ACC112 (cell line): Measurements from ENCODE around the gene ZCCHC14.

Experiments
- H2AFZ ChIP-seq: fragments of 200-600 bp; sonication (generic); one replicate; pipeline ENCODE4 v1.6.0; 2017; ENCODE audit warnings: antibody characterized with exemption, low read length; ENCODE audit not compliant: unreplicated experiment
- H3K27ac ChIP-seq: fragments of 200-600 bp; sonication (generic); 2 replicates; pipeline ENCODE4 v1.5.1; 2014; ENCODE audit warnings: low read depth, mild to moderate bottlenecking, antibody characterized with exemption, low read length, moderate library complexity
- H3K27me3 ChIP-seq: fragments of 200-600 bp; sonication (generic); 2 replicates; pipeline ENCODE4 v1.6.1; 2014; ENCODE audit warnings: mild to moderate bottlenecking, antibody characterized with exemption, low read length, moderate library complexity, mixed read lengths; ENCODE audit not compliant: insufficient read depth
- H3K36me3 ChIP-seq: fragments of 200-600 bp; sonication (generic); 2 replicates; pipeline ENCODE4 v1.6.1; 2016; ENCODE audit warnings: mild to moderate bottlenecking, antibody characterized with exemption, low read length, moderate library complexity, mixed read lengths; ENCODE audit not compliant: insufficient read depth
- H3K4me1 ChIP-seq: fragments of 200-600 bp; sonication (generic); one replicate; pipeline ENCODE4 v1.6.1; 2016; ENCODE audit warnings: low read length, mixed read lengths; ENCODE audit not compliant: insufficient read depth, unreplicated experiment, control insufficient read depth
- H3K4me3 ChIP-seq: fragments of 200-600 bp; sonication (generic); 2 replicates; pipeline ENCODE4 v1.5.1; 2014; ENCODE audit warnings: mild to moderate bottlenecking, low read depth, low read length
- H3K79me2 ChIP-seq: fragments of 200-600 bp; sonication (generic); one replicate; pipeline ENCODE4 v1.6.0; 2016; ENCODE audit warnings: low read length; ENCODE audit not compliant: control insufficient read depth, unreplicated experiment, insufficient read depth

The ZCCHC14 gene

GRCh38 chr16:87417528-87417910 lies 75.3 kb downstream of the ZCCHC14 start:
- Histone ChIP-seq H2AFZ (no peak overlapping the region), H3K4me3 (no peak overlapping the region), H3K36me3 (peaks cover 8% of the 10 kb centered on the region; the same call in 1 of the 2 replicates), H3K27me3 (no peaks in the 10 kb centered on the region), H3K79me2 (no peaks in the 10 kb centered on the region), H3K27ac (no peak overlapping the region), H3K4me1 (no peaks in the 10 kb centered on the region)

GRCh38 chr16:87416826-87417527 lies 75.8 kb downstream of the ZCCHC14 start:
- H3K4me1 ChIP-seq = no peaks in the 10 kb centered on the region
- peaks cover 6% of the 10 kb centered on the region; the same call in 1 of the 2 replicates for H3K36me3 ChIP-seq
- H3K4me3 ChIP-seq = no peak overlapping the region
- no peak overlapping the region for H3K27ac ChIP-seq
- no peak overlapping the region for H2AFZ ChIP-seq
- no peaks in the 10 kb centered on the region for H3K79me2 ChIP-seq
- no peaks in the 10 kb centered on the region for H3K27me3 ChIP-seq

GRCh38 chr16:87415441-87415840 lies 77.4 kb downstream of the ZCCHC14 start:
- Histone ChIP-seq H3K4me1 (no peaks in the 10 kb centered on the region), H3K36me3 (0 out of 2 replicates have a peak, but pooled peaks cover 2% of the 10 kb centered on the region), H3K27me3 (no peaks in the 10 kb centered on the region), H3K79me2 (no peaks in the 10 kb centered on the region), H3K27ac (no peak overlapping the region), H3K4me3 (no peak overlapping the region), H2AFZ (no peak overlapping the region)

- H3K27me3 ChIP-seq = no peaks in the 10 kb centered on the region
- no peaks in the 10 kb centered on the region for H3K36me3 ChIP-seq
- no peak overlapping the region for H3K27ac ChIP-seq
- H2AFZ ChIP-seq = no peak overlapping the region
- no peaks in the 10 kb centered on the region for H3K4me1 ChIP-seq
- no peak overlapping the region for H3K4me3 ChIP-seq
- H3K79me2 ChIP-seq = no peaks in the 10 kb centered on the region
Measured at GRCh38 chr16:87414251-87414680, 78.6 kb downstream of the ZCCHC14 start.

- no peaks in the 10 kb centered on the region for H3K36me3 ChIP-seq
- H3K27ac ChIP-seq = no peak overlapping the region
- H3K4me3 ChIP-seq = no peak overlapping the region
- H3K79me2 ChIP-seq = no peaks in the 10 kb centered on the region
- no peaks in the 10 kb centered on the region for H3K27me3 ChIP-seq
- no peaks in the 10 kb centered on the region for H3K4me1 ChIP-seq
- H2AFZ ChIP-seq = no peak overlapping the region
Measured at GRCh38 chr16:87412996-87413421, 79.8 kb downstream of the ZCCHC14 start.

GRCh38 chr16:87412371-87412995 lies 80.3 kb downstream of the ZCCHC14 start:
- Histone ChIP-seq H3K4me3 (no peak overlapping the region), H3K4me1 (peaks cover 4% of the 10 kb centered on the region), H3K36me3 (0 out of 2 replicates have a peak, but pooled peaks cover 2% of the 10 kb centered on the region), H3K27ac (no peak overlapping the region), H2AFZ (no peak overlapping the region), H3K79me2 (no peaks in the 10 kb centered on the region), H3K27me3 (no peaks in the 10 kb centered on the region)

- Histone ChIP-seq H2AFZ (no peak overlapping the region), H3K36me3 (0 out of 2 replicates have a peak, but pooled peaks cover 5% of the 10 kb centered on the region), H3K79me2 (no peaks in the 10 kb centered on the region), H3K27me3 (no peaks in the 10 kb centered on the region), H3K27ac (no peak overlapping the region), H3K4me1 (peaks cover 10% of the 10 kb centered on the region), H3K4me3 (no peak overlapping the region)
Measured at GRCh38 chr16:87411375-87412271, 81.2 kb downstream of the ZCCHC14 start.

- Histone ChIP-seq H3K4me1 (peaks cover 10% of the 10 kb centered on the region), H3K79me2 (no peaks in the 10 kb centered on the region), H3K36me3 (0 out of 2 replicates have a peak, but pooled peaks cover 5% of the 10 kb centered on the region), H3K27me3 (no peaks in the 10 kb centered on the region), H3K4me3 (no peak overlapping the region), H2AFZ (no peak overlapping the region), H3K27ac (no peak overlapping the region)
Measured at GRCh38 chr16:87410968-87411367, 81.9 kb downstream of the ZCCHC14 start.

GRCh38 chr16:87410530-87410929 lies 82.3 kb downstream of the ZCCHC14 start:
- H2AFZ ChIP-seq = no peak overlapping the region
- H3K27me3 ChIP-seq = no peaks in the 10 kb centered on the region
- 0 out of 2 replicates have a peak, but pooled peaks cover 5% of the 10 kb centered on the region for H3K36me3 ChIP-seq
- no peaks in the 10 kb centered on the region for H3K79me2 ChIP-seq
- peaks cover 10% of the 10 kb centered on the region for H3K4me1 ChIP-seq
- no peak overlapping the region for H3K27ac ChIP-seq
- no peak overlapping the region for H3K4me3 ChIP-seq

- H3K4me3 ChIP-seq = no peak overlapping the region
- no peaks in the 10 kb centered on the region for H3K27me3 ChIP-seq
- peaks cover 5% of the 10 kb centered on the region; the same call in 1 of the 2 replicates for H3K36me3 ChIP-seq
- no peaks in the 10 kb centered on the region for H3K79me2 ChIP-seq
- H3K27ac ChIP-seq = no peak overlapping the region
- H2AFZ ChIP-seq = no peak overlapping the region
- H3K4me1 ChIP-seq = peaks cover 10% of the 10 kb centered on the region
Measured at GRCh38 chr16:87409781-87410180, 83.0 kb downstream of the ZCCHC14 start.
